ENCODE results near the gene ASB5. TPM values are rescaled to one million over a fixed set of nuclear protein-coding genes. Genes with fewer than 3 reads are reported as not detected.
"Not testable (repeated sequence)": the region's sequence is repeated elsewhere in the genome, so short reads cannot be mapped to it uniquely, and the experiment has no call there.

Gene ASB5
- total RNA-seq, 1 donor from 2014 or later = not detected

DNA sequence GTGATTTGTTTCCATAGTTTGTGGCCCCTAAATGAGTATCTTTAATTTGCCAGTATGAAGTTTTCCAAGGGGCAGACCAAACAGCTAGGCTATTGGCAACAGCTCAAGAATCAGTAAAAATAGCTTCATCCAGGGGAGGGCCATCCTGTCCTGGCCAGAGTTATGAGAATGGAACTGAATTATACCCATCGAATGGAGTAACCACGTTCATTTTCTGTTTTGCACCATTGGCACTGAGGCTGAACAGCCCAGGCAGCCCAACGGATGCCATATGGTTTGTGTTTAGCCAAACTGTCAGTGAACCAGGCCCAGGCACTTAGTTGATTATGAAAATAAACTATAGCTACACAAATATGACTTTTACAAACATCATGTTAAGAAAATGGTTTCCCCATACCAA lies 17.7 kb upstream of the ASB5 start:
- DNase-seq = no peak
- Mint-ChIP-seq H3K4me3 (ENCODE audit: unreplicated experiment) (no peak overlapping the region), H3K9me3 (ENCODE audit: unreplicated experiment) (no peaks in the 10 kb centered on the region), H3K27ac (ENCODE audit: unreplicated experiment) (no peak overlapping the region), H3K36me3 (ENCODE audit: unreplicated experiment) (no peaks in the 10 kb centered on the region), H3K4me1 (ENCODE audit: low read depth, unreplicated experiment) (no peaks in the 10 kb centered on the region), H3K27me3 (ENCODE audit: unreplicated experiment) (no peaks in the 10 kb centered on the region)
- TF ChIP-seq, protein P1, sequence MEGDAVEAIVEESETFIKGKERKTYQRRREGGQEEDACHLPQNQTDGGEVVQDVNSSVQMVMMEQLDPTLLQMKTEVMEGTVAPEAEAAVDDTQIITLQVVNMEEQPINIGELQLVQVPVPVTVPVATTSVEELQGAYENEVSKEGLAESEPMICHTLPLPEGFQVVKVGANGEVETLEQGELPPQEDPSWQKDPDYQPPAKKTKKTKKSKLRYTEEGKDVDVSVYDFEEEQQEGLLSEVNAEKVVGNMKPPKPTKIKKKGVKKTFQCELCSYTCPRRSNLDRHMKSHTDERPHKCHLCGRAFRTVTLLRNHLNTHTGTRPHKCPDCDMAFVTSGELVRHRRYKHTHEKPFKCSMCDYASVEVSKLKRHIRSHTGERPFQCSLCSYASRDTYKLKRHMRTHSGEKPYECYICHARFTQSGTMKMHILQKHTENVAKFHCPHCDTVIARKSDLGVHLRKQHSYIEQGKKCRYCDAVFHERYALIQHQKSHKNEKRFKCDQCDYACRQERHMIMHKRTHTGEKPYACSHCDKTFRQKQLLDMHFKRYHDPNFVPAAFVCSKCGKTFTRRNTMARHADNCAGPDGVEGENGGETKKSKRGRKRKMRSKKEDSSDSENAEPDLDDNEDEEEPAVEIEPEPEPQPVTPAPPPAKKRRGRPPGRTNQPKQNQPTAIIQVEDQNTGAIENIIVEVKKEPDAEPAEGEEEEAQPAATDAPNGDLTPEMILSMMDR (IDR thresholded peaks at IDR 0.05; ENCODE audit: partially characterized antibody, unreplicated experiment) = no peak

DNA sequence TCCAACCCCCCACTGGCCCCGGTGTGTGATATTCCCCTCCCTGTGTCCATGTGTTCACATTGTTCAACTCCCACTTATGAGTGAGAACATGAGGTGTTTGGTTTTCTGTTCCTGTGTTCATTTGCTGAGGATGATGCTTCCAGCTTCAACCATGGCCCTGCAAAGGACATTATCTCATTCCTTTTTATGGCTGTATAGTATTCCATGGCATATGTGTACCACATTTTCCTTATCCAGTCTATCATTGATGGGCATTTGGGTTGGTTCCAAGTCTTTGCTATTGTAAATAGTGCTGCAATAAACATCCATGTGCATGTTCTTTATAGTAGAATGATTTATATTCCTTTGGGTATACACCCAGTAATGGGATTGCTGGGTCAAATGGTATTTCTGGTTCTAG lies 10.5 kb upstream of the ASB5 start:
- not testable (repeated sequence) for DNase-seq; H3K9me3 Mint-ChIP-seq (ENCODE audit: unreplicated experiment); H3K27ac Mint-ChIP-seq (ENCODE audit: unreplicated experiment); H3K36me3 Mint-ChIP-seq (ENCODE audit: unreplicated experiment); H3K4me3 Mint-ChIP-seq (ENCODE audit: unreplicated experiment); H3K4me1 Mint-ChIP-seq (ENCODE audit: low read depth, unreplicated experiment); H3K27me3 Mint-ChIP-seq (ENCODE audit: unreplicated experiment)

DNA sequence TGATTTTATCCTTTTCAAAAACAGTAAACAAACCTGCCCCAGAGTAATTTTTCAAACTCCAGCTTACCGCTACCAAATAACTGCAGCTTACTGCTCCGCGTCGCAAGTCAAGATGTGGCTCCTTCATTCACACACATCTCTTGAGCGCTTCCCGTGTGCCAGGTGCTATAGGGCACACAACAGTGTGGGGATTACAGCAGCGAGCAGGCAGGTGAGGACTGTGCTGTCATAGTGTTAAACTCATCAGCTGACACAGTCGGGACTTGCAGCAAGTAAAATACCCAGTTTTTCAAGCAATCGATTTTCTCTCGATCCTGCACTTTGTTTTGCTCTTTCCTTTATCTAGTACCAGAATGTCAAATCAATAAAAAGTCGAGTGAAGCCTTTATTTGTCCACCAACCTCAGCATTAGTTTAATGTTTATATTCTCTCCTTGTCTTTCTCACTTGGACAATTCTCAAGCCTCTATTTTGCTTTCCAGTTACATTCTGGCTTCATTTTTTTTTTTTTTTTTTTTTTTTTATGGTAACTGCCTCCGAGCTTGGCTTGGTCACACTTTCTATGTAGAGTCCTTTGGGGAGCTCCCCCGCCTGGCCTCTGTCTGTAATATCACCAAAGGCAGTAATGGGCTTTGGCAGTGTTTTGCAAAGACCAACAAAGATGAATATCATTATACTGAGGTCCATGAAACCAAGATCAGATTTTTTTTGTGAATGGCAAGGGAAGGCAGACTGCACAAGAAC lies 8.3 kb upstream of the ASB5 start:
- Mint-ChIP-seq H3K27me3 (ENCODE audit: unreplicated experiment) (no peaks in the 10 kb centered on the region), H3K4me3 (ENCODE audit: unreplicated experiment) (no peak overlapping the region), H3K9me3 (ENCODE audit: unreplicated experiment) (no peaks in the 10 kb centered on the region), H3K27ac (ENCODE audit: unreplicated experiment) (no peak overlapping the region), H3K36me3 (ENCODE audit: unreplicated experiment) (no peaks in the 10 kb centered on the region), H3K4me1 (ENCODE audit: low read depth, unreplicated experiment) (peaks cover 2% of the 10 kb centered on the region)
- peak; percentile 69 for DNase-seq
- TF ChIP-seq, protein P1 (IDR thresholded peaks at IDR 0.05; ENCODE audit: partially characterized antibody, unreplicated experiment) = peak; percentile 15

DNA sequence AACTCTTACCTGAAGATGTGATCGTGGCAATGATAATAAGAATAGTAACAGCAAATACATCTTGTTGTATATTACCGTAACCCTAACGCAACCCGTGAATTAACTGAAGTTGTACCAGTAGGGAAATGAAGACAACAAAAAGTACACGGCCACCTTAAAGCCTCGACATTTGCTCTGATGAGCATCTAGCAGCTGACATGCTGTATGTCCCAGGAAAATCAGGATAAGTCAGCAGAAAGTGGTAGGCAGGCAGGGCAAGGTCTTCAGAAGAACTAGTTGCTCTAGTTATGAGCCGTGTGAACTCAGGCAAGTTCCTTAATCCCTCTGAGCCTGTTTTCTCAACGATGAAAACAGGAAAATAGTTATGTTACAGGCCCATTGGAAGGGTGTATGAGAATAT lies 7.7 kb upstream of the ASB5 start:
- Mint-ChIP-seq H3K4me3 (ENCODE audit: unreplicated experiment) (no peak overlapping the region), H3K9me3 (ENCODE audit: unreplicated experiment) (no peaks in the 10 kb centered on the region), H3K36me3 (ENCODE audit: unreplicated experiment) (no peaks in the 10 kb centered on the region), H3K27ac (ENCODE audit: unreplicated experiment) (no peak overlapping the region), H3K27me3 (ENCODE audit: unreplicated experiment) (no peaks in the 10 kb centered on the region), H3K4me1 (ENCODE audit: low read depth, unreplicated experiment) (peaks cover 2% of the 10 kb centered on the region)
- TF ChIP-seq, protein P1 (IDR thresholded peaks at IDR 0.05; ENCODE audit: partially characterized antibody, unreplicated experiment) = no peak
- DNase-seq = no peak

DNA sequence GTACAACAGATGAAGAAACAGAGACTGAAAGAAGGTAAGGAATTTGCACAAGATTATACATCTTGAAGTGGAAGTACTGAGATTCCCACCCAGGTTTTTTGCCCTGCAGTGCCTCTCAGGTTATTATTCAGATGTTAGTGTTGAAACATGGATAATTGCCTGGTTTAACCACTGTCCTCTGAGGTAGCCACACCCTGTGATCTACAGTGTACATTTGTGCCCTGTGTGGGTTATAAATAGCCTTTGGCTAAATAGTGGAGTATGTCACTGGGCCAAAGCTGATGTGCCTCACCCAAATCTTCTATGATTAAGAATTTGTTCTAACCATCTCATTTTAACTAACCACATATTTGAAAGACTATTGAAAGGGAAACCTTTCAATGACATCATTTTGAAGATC lies 5.4 kb upstream of the ASB5 start:
- H3K4me3 Mint-ChIP-seq (ENCODE audit: unreplicated experiment) = no peak overlapping the region
- DNase-seq = no peak
- TF ChIP-seq, protein P1 (IDR thresholded peaks at IDR 0.05; ENCODE audit: partially characterized antibody, unreplicated experiment) = no peak
- no peaks in the 10 kb centered on the region for H3K36me3 Mint-ChIP-seq (ENCODE audit: unreplicated experiment)
- H3K9me3 Mint-ChIP-seq (ENCODE audit: unreplicated experiment) = no peaks in the 10 kb centered on the region
- H3K27ac Mint-ChIP-seq (ENCODE audit: unreplicated experiment) = no peak overlapping the region
- H3K27me3 Mint-ChIP-seq (ENCODE audit: unreplicated experiment) = no peaks in the 10 kb centered on the region
- H3K4me1 Mint-ChIP-seq (ENCODE audit: low read depth, unreplicated experiment) = peaks cover 2% of the 10 kb centered on the region

Measured in glutamatergic neuron (in vitro differentiated cells).